Body of pancreas (tissue), 4 donors: Measurements from ENCODE around the gene BCAM. TPM values are rescaled to one million over a fixed set of nuclear protein-coding genes. Genes with fewer than 3 reads are reported as not detected.
"Not testable (repeated sequence)": the region's sequence is repeated elsewhere in the genome, so short reads cannot be mapped to it uniquely, and the experiment has no call there.

Experiments
- ATAC-seq: fragments of 150-250 bp; one replicate; pipeline ENCODE4 v1.9.1; 2016
- DNase-seq, 4 donors: peaks; one replicate each; pipeline ENCODE4 v3.0.0-alpha.2; 2019
- H3K27ac ChIP-seq, 4 donors: fragments of 200-600 bp; sonication (generic); 1 replicate in 3 of 4; 2 replicates in 1 of 4; pipeline versions ENCODE4 v1.5.1 to v1.6.1; 2016 to 2019; ENCODE audit warnings: mild to moderate bottlenecking in 1 of 4, mixed read lengths in 1 of 4, moderate library complexity in 1 of 4
- H3K27me3 ChIP-seq, 2 donors: fragments of 200-600 bp; sonication (generic); one replicate each; pipeline ENCODE4 v1.6.0; 2016; ENCODE audit warnings: mild to moderate bottlenecking in 1 of 2
- H3K36me3 ChIP-seq, 2 donors: fragments of 200-600 bp; sonication (generic); replicated peaks in 1 of 2; 2 replicates each; pipeline ENCODE4 v1.5.1; 2016; ENCODE audit warnings: low read depth in 2 of 2; ENCODE audit not compliant: insufficient read depth in 1 of 2
- H3K4me1 ChIP-seq: fragments of 200-600 bp; sonication (generic); one replicate; pipeline ENCODE4 v1.6.0; 2016
- H3K4me3 ChIP-seq, 2 donors: fragments of 200-600 bp; sonication (generic); 1 replicate in 1 of 2; 2 replicates in 1 of 2; pipeline ENCODE4 v1.5.1; 2016 to 2019
- H3K9me3 ChIP-seq, 3 donors: fragments of 200-600 bp; sonication (generic); 1 replicate in 2 of 3; 2 replicates in 1 of 3; pipeline ENCODE4 v1.5.1; 2016
- CTCF ChIP-seq, 7 experiments: fragments of 450-650 bp in 4 of 7; fragments of 200-600 bp in 3 of 7; sonication (generic) in 3 of 7; IDR thresholded peaks; one replicate each; pipeline ENCODE4 v1.5.1; 2016 to 2019; ENCODE audit warnings: antibody characterized with exemption in 7 of 7
- POLR2A ChIP-seq, 3 donors: fragments of 450-650 bp; IDR thresholded peaks; one replicate each; pipeline ENCODE4 v1.6.1; 2016; ENCODE audit warnings: antibody characterized with exemption in 3 of 3, mild to moderate bottlenecking in 2 of 3
- WGBS, 2 donors: methylation state at CpG; one replicate each; pipeline ENCODE4 v1.1.5; 2017; 5-methylcytosine and 5-hydroxymethylcytosine counted together
- intact Hi-C: fragments of 100-400 bp; cut with DNase I; formaldehyde crosslinking; loops from one replicate; pipeline ENCODE4 v1.15.1; 2023
- total RNA-seq, 2 donors: library from RNA; depleted of rRNA; stranded (reverse); fragments of >200 nt; gene quantifications; one replicate each; pipeline ENCODE4 v1.1.0, GENCODE V29; 2016

BCAM gene
- total RNA-seq, 2 donors from 2014 or later, result 89.2 to 89.3 TPM

GRCh38 chr19:44823373-44823698, 14.4 kb downstream of the BCAM start:
- no peak for DNase-seq
- no peak for ATAC-seq
- H3K9me3 ChIP-seq, result no peaks in the 10 kb centered on the region
- TF ChIP-seq CTCF (IDR thresholded peaks at IDR 0.05), result no peak
- no peak for TF ChIP-seq POLR2A (IDR thresholded peaks at IDR 0.05)
- H3K36me3 ChIP-seq, result no peaks in the 10 kb centered on the region
- intact Hi-C loops, result no loop called here
- 9 to 16% methylated on average over 4 of the region's 4 CpGs for WGBS, 2 donors
- no peak overlapping the region for H3K4me3 ChIP-seq
- peaks cover 26% of the 10 kb centered on the region for H3K4me1 ChIP-seq
- no peaks in the 10 kb centered on the region for H3K27me3 ChIP-seq
- no peak overlapping the region for H3K27ac ChIP-seq

- peak; percentile 86 for ATAC-seq
- H3K9me3 ChIP-seq, result no peaks in the 10 kb centered on the region
- peak overlapping the region in 3 of 4 donors; percentile 9 to 61 (median 45) for H3K27ac ChIP-seq
- no peak overlapping the region for H3K4me3 ChIP-seq
- peaks cover 26% of the 10 kb centered on the region for H3K4me1 ChIP-seq
- intact Hi-C loops, result no loop called here
- no peak for TF ChIP-seq POLR2A (IDR thresholded peaks at IDR 0.05)
- no peak for TF ChIP-seq CTCF (IDR thresholded peaks at IDR 0.05)
- DNase-seq, result peak; percentile 74 to 88 (median 83)
- H3K36me3 ChIP-seq, result no peaks in the 10 kb centered on the region
- WGBS, 2 donors, result 0 to 59% methylated on average over 2 to 4 of the region's 4 CpGs
- no peaks in the 10 kb centered on the region for H3K27me3 ChIP-seq
Observed at GRCh38 chr19:44824761-44825160, 15.9 kb downstream of the BCAM start.

- H3K27ac ChIP-seq, H3K27me3 ChIP-seq, H3K4me3 ChIP-seq, H3K36me3 ChIP-seq, ATAC-seq, H3K4me1 ChIP-seq, intact Hi-C loops, H3K9me3 ChIP-seq, DNase-seq: not testable (repeated sequence)
- WGBS, 2 donors, result 82 to 84% methylated on average over 6 of the region's 6 CpGs
Observed at GRCh38 chr19:44832875-44833274, 24.0 kb downstream of the BCAM start.

GRCh38 chr19:44834399-44834798, 25.5 kb downstream of the BCAM start:
- H3K36me3 ChIP-seq, H3K4me3 ChIP-seq, H3K4me1 ChIP-seq, DNase-seq, H3K27me3 ChIP-seq, H3K9me3 ChIP-seq, intact Hi-C loops, H3K27ac ChIP-seq, ATAC-seq: not testable (repeated sequence)
- WGBS, 2 donors, result 83 to 85% methylated on average over 6 to 8 of the region's 8 CpGs

- Histone ChIP-seq H3K4me1 (peaks cover 4% of the 10 kb centered on the region), H3K36me3 (no peaks in the 10 kb centered on the region), H3K27me3 (no peaks in the 10 kb centered on the region), H3K9me3 (no peaks in the 10 kb centered on the region), H3K4me3 (no peak overlapping the region), H3K27ac (no peak overlapping the region)
- 86 to 100% methylated on average over 2 of the region's 2 CpGs for WGBS, 2 donors
- no peak for TF ChIP-seq CTCF (IDR thresholded peaks at IDR 0.05)
- TF ChIP-seq POLR2A (IDR thresholded peaks at IDR 0.05), result no peak
- ATAC-seq (no peak), DNase-seq (no peak)
- intact Hi-C loops, result no loop called here
Observed at GRCh38 chr19:44839276-44839675, 30.4 kb downstream of the BCAM start.

- H3K36me3 ChIP-seq, result no peaks in the 10 kb centered on the region
- WGBS, 2 donors, result 71 to 79% methylated on average over 5 to 7 of the region's 7 CpGs
- intact Hi-C loops, result loop anchor here (5.0 kb wide), 1 partner anchor 44 kb away; no protein-coding TSS in a partner anchor
- no peak overlapping the region for H3K4me3 ChIP-seq
- no peak overlapping the region for H3K27ac ChIP-seq
- peaks cover 17% of the 10 kb centered on the region for H3K4me1 ChIP-seq
- TF ChIP-seq CTCF (IDR thresholded peaks at IDR 0.05) (no peak), POLR2A (IDR thresholded peaks at IDR 0.05) (no peak)
- H3K27me3 ChIP-seq, result no peaks in the 10 kb centered on the region
- DNase-seq (no peak), ATAC-seq (no peak)
- no peaks in the 10 kb centered on the region for H3K9me3 ChIP-seq
Observed at GRCh38 chr19:44840811-44841210, 31.9 kb downstream of the BCAM start.
